Kidney tubule cell (primary cell): ENCODE data around the gene IGSF23.
"Not testable (repeated sequence)": the region's sequence is repeated elsewhere in the genome, so short reads cannot be mapped to it uniquely, and the experiment has no call there.

ENCODE experiments used
- DNase-seq: peaks from one replicate; pipeline ENCODE4 v3.0.0-alpha.2; 2018; ENCODE audit warnings: low spot score

The IGSF23 gene

GRCh38 chr19:44666852-44667556, 53.6 kb downstream of the IGSF23 start:
- no peak for DNase-seq

- DNase-seq: no peak
Measured at GRCh38 chr19:44668985-44669764, 55.8 kb downstream of the IGSF23 start.

GRCh38 chr19:44670027-44670426, 56.7 kb downstream of the IGSF23 start:
- DNase-seq: not testable (repeated sequence)

- no peak for DNase-seq
Measured at GRCh38 chr19:44671400-44671799, 58.0 kb downstream of the IGSF23 start, which contains the start of gene CEACAM19. CEACAM19 (plus strand) TSS chr19:44671482; CDS start chr19:44671932, 450 bp downstream.

GRCh38 chr19:44672226-44672625, 58.9 kb downstream of the IGSF23 start:
- no peak for DNase-seq

- DNase-seq: no peak
Measured at GRCh38 chr19:44673510-44673909, 60.1 kb downstream of the IGSF23 start.

- no peak for DNase-seq
Measured at GRCh38 chr19:44675521-44675920, 62.2 kb downstream of the IGSF23 start.

- peak; percentile 69 for DNase-seq
Measured at GRCh38 chr19:44677019-44677811, 63.9 kb downstream of the IGSF23 start.

- no peak for DNase-seq
Measured at GRCh38 chr19:44680536-44680935, 67.2 kb downstream of the IGSF23 start.

GRCh38 chr19:44681992-44682790, 68.8 kb downstream of the IGSF23 start:
- DNase-seq: no peak

GRCh38 chr19:44682807-44683206, 69.4 kb downstream of the IGSF23 start:
- no peak for DNase-seq

- DNase-seq: no peak
Measured at GRCh38 chr19:44683434-44684210, 70.3 kb downstream of the IGSF23 start.

GRCh38 chr19:44684396-44684795, 71.0 kb downstream of the IGSF23 start:
- not testable (repeated sequence) for DNase-seq

- DNase-seq: peak; percentile 83
Measured at GRCh38 chr19:44684892-44685863, 71.8 kb downstream of the IGSF23 start.

GRCh38 chr19:44685877-44686276, 72.5 kb downstream of the IGSF23 start:
- peak; percentile 70 for DNase-seq
